Transverse colon (tissue), 4 donors: Measurements from ENCODE around the gene KRT33A.

Experiments used
- EP300 ChIP-seq: sonication (generic); formaldehyde crosslinking; IDR thresholded peaks from one replicate; pipeline ENCODE4 v1.6.1; 2017; ENCODE audit warnings: antibody characterized with exemption, low read depth
- POLR2A ChIP-seq: fragments of 450-650 bp; IDR thresholded peaks from one replicate; pipeline ENCODE4 v1.6.1; 2016; ENCODE audit warnings: antibody characterized with exemption, mild to moderate bottlenecking, moderate library complexity
- POLR2AphosphoS5 ChIP-seq, 3 donors: sonication (generic); formaldehyde crosslinking; IDR thresholded peaks; one replicate each; pipeline ENCODE4 v1.6.1; 2016; ENCODE audit warnings: antibody characterized with exemption in 3 of 3
- TF ChIP-seq, protein P1 (sequence below), 5 experiments: fragments of 200-600 bp in 3 of 5; fragments of 450-650 bp in 2 of 5; sonication (generic) in 3 of 5; IDR thresholded peaks; 1 replicate in 2 of 5; 2 replicates in 3 of 5; pipeline ENCODE4 v1.5.1; 2016 to 2017; ENCODE audit warnings: antibody characterized with exemption in 5 of 5, inconsistent platforms in 3 of 5, mild to moderate bottlenecking in 2 of 5, moderate library complexity in 1 of 5

DNA sequence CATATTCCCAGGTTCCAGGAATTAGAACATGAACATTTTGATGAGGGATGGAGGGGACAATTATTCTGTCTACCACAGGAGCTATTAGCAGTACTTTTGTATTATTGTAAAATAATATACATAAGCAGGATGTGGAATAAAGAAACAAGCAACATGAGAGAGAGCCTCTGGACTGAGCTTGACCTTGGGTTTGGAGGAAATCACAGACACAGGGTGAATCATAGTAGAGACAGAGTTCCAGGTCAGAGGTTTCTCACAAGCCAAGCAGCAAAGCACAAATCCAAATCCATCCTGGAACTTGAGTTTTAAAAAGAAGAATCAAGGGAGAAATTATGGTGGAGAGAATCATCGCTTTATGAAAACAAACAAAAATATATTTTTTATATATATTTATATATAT, 41.6 kb upstream of the KRT33A start:
- TF ChIP-seq EP300, result no peak
- TF ChIP-seq, protein P1, sequence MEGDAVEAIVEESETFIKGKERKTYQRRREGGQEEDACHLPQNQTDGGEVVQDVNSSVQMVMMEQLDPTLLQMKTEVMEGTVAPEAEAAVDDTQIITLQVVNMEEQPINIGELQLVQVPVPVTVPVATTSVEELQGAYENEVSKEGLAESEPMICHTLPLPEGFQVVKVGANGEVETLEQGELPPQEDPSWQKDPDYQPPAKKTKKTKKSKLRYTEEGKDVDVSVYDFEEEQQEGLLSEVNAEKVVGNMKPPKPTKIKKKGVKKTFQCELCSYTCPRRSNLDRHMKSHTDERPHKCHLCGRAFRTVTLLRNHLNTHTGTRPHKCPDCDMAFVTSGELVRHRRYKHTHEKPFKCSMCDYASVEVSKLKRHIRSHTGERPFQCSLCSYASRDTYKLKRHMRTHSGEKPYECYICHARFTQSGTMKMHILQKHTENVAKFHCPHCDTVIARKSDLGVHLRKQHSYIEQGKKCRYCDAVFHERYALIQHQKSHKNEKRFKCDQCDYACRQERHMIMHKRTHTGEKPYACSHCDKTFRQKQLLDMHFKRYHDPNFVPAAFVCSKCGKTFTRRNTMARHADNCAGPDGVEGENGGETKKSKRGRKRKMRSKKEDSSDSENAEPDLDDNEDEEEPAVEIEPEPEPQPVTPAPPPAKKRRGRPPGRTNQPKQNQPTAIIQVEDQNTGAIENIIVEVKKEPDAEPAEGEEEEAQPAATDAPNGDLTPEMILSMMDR (IDR thresholded peaks at IDR 0.05), result no peak
- no peak for TF ChIP-seq POLR2A
- no peak for TF ChIP-seq POLR2AphosphoS5 (IDR thresholded peaks at IDR 0.05)
